Measurements from ENCODE around the gene ERC2. TPM values are rescaled to one million over a fixed set of nuclear protein-coding genes. Genes with fewer than 3 reads are reported as not detected.

ERC2 gene
- total RNA-seq, 2 donors from 2014 or later: 0.21 TPM; not detected in 1

DNA sequence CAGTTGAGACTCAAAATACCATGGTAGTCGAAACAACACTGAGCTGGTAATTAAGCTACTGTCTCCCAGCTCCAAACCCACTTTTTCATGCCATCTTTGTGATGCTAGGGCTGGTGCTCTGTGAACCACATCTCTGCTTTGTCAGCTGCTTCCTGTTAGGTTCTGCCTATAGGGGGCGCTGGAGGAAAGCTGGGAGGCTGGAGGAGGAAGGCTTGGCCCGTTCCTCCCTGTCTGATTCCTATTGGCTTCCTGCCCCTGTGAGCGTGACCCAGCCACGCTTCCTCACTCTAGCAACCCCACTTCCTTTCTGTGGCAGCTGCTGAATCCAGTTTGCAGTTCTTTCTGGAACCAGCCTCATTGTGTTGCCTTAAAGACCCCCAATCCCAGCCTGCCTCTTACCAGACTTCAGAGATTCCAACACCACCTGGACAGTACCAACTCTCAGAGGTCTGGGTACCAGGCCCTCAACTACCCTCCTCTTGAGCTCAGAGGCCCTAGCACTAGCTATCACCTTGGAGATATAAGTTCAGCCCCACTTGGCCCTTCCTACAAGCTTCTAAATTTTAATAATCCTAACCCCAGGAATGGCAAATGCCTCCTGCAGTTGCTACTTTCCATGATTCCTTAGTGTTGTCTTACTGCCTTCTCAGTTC is 120.9 kb downstream of the ERC2 start:
- H3K9me3 ChIP-seq (ENCODE audit: control insufficient read depth, low read length, poor library complexity, severe bottlenecking): no peaks in the 10 kb centered on the region
- DNase-seq (no peak), ATAC-seq (no peak)
- H3K27ac Mint-ChIP-seq: no peak overlapping the region
- no peaks in the 10 kb centered on the region for H3K4me1 Mint-ChIP-seq
- peaks cover 15% of the 10 kb centered on the region for H3K27me3 Mint-ChIP-seq
- no peaks in the 10 kb centered on the region for H3K36me3 Mint-ChIP-seq (ENCODE audit: low read depth)
- no peak overlapping the region for H3K4me3 Mint-ChIP-seq

GRCh38 chr3:56342475-56342874 is 125.8 kb downstream of the ERC2 start:
- H3K9me3 ChIP-seq (ENCODE audit: control insufficient read depth, low read length, poor library complexity, severe bottlenecking): no peaks in the 10 kb centered on the region
- DNase-seq: no peak
- H3K4me3 Mint-ChIP-seq: no peak overlapping the region
- H3K36me3 Mint-ChIP-seq (ENCODE audit: low read depth): peaks cover 2% of the 10 kb centered on the region
- ATAC-seq: no peak
- no peaks in the 10 kb centered on the region for H3K4me1 Mint-ChIP-seq
- no peak overlapping the region for H3K27ac Mint-ChIP-seq
- peaks cover 49% of the 10 kb centered on the region for H3K27me3 Mint-ChIP-seq

DNA sequence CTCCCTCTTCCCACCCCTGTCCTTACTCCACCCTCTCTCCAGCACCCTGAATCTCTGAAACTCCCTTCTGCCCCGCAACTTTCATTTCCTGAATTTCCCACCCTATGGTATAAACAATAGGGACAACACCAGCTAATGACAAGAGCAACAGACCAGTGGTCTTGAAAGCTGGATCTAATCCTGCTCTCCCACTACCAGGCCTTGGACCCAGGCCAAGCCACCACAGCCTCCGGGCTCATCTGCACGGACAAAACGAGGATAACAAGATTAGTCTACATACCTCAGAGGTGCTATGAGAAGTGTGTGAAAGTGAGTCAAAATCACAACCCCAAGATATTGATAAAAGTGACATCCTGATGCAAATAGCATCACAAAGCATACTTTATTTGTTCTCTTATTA is 128.6 kb downstream of the ERC2 start:
- H3K36me3 Mint-ChIP-seq (ENCODE audit: low read depth): peaks cover 2% of the 10 kb centered on the region
- ATAC-seq: no peak
- H3K27me3 Mint-ChIP-seq: peaks cover 63% of the 10 kb centered on the region

DNA sequence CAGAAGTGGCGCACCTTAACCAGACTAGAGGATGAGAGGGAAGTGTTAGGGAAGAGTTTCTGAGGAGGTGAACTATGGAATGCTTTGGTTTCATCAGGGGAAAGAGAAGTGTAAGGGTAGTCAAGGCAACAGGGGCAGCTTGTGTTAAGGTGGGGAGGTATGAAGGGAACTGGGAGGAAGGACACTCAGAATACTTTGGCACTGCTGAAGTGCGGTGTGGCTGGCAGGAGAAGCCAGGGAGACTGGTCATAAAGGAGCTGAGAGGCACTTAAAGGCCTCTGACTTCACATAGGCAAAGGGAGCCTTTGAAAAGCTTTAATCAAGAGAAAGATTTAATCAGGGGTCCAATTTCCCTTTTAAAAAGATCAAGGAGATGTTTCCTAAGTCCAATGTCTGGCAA is 129.0 kb downstream of the ERC2 start:
- no peaks in the 10 kb centered on the region for H3K4me1 Mint-ChIP-seq
- H3K4me3 Mint-ChIP-seq: no peak overlapping the region
- no peak for ATAC-seq
- no peak overlapping the region for H3K27ac Mint-ChIP-seq
- DNase-seq: no peak
- H3K9me3 ChIP-seq (ENCODE audit: control insufficient read depth, low read length, poor library complexity, severe bottlenecking): no peaks in the 10 kb centered on the region
- H3K27me3 Mint-ChIP-seq: peaks cover 59% of the 10 kb centered on the region
- peaks cover 2% of the 10 kb centered on the region for H3K36me3 Mint-ChIP-seq (ENCODE audit: low read depth)

More for the DNA sequence above, 128.6 kb downstream of the ERC2 start:
- Mint-ChIP-seq H3K27ac (no peak overlapping the region), H3K4me3 (no peak overlapping the region), H3K4me1 (no peaks in the 10 kb centered on the region)
- H3K9me3 ChIP-seq (ENCODE audit: control insufficient read depth, low read length, poor library complexity, severe bottlenecking): no peaks in the 10 kb centered on the region
- no peak for DNase-seq

DNA sequence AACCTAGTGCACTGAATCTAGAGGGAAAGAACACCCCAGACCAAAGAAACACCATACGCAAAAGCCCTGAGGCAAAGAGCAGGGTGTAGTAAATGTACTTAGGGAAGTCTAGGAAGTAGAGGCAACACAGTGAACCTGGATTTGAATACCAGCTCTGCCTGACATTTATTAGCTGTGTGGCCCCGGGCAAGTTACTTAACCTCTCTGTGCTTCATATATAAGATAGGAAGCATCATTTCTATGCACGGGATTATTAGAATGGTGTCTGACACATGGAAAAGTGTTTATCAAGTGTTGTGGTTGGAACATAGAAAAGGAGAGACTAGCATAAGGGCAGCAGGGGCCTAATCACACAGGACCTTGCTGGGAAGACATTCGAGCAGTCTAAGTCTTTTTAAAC is 132.2 kb downstream of the ERC2 start:
- H3K27ac Mint-ChIP-seq: no peak overlapping the region
- H3K9me3 ChIP-seq (ENCODE audit: control insufficient read depth, low read length, poor library complexity, severe bottlenecking): no peaks in the 10 kb centered on the region
- H3K27me3 Mint-ChIP-seq: peaks cover 62% of the 10 kb centered on the region
- no peak for ATAC-seq
- peaks cover 2% of the 10 kb centered on the region for H3K36me3 Mint-ChIP-seq (ENCODE audit: low read depth)
- no peak for DNase-seq
- H3K4me1 Mint-ChIP-seq: no peaks in the 10 kb centered on the region
- H3K4me3 Mint-ChIP-seq: no peak overlapping the region

- Mint-ChIP-seq H3K36me3 (ENCODE audit: low read depth) (peaks cover 2% of the 10 kb centered on the region), H3K27ac (no peak overlapping the region), H3K4me3 (no peak overlapping the region), H3K4me1 (peaks cover 2% of the 10 kb centered on the region), H3K27me3 (peaks cover 26% of the 10 kb centered on the region)
- DNase-seq: no peak
- no peak for ATAC-seq
- no peaks in the 10 kb centered on the region for H3K9me3 ChIP-seq (ENCODE audit: control insufficient read depth, low read length, poor library complexity, severe bottlenecking)
Measured at GRCh38 chr3:56324473-56324872, 143.8 kb downstream of the ERC2 start.

GRCh38 chr3:56323986-56324420 is 144.3 kb downstream of the ERC2 start:
- H3K4me1 Mint-ChIP-seq: peaks cover 2% of the 10 kb centered on the region
- H3K4me3 Mint-ChIP-seq: no peak overlapping the region
- H3K27ac Mint-ChIP-seq: no peak overlapping the region
- peaks cover 30% of the 10 kb centered on the region for H3K27me3 Mint-ChIP-seq
- H3K36me3 Mint-ChIP-seq (ENCODE audit: low read depth): peaks cover 2% of the 10 kb centered on the region
- DNase-seq (no peak), ATAC-seq (no peak)
- H3K9me3 ChIP-seq (ENCODE audit: control insufficient read depth, low read length, poor library complexity, severe bottlenecking): no peaks in the 10 kb centered on the region

DNA sequence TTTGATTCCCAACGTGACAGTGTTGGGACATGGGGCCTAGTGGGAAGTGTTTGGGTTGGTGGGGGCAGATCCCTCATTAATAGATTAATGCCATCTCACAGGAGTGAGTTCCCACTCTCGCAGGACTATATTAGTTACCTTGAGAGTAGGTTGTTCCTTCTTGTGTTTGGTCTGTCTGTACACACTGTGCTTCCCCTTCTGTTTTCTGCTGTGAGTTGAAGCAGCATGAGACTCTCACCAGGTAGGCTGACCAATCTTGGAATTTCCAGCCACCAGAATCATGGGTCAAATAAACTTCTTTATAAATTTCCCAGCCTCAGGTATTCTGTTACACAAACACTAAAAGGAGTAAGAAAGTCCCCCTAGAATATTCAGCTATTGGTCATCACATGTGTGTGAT is 145.4 kb downstream of the ERC2 start:
- Mint-ChIP-seq H3K27me3 (peaks cover 25% of the 10 kb centered on the region), H3K4me3 (no peak overlapping the region), H3K36me3 (ENCODE audit: low read depth) (no peaks in the 10 kb centered on the region), H3K27ac (no peak overlapping the region), H3K4me1 (peaks cover 2% of the 10 kb centered on the region)
- H3K9me3 ChIP-seq (ENCODE audit: control insufficient read depth, low read length, poor library complexity, severe bottlenecking): no peaks in the 10 kb centered on the region
- DNase-seq (no peak), ATAC-seq (no peak)

DNA sequence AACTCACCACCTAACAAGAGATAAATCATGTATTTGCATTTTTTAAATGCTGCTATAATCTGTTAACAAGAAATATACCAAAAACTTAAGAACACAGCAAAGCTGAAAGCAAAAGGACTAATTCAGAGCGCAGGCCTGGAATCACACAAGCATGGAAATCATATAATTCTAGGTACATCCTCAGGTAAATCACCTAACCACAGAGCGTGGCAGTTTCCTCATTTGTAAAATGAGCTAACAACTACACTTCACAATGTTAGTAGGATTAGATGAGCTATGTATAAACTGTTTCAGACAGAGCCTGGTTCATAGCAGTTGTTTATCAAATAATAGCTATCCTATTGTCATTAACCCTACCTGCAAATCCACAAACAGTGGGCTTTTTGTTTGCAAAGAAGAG is 146.4 kb downstream of the ERC2 start:
- no peak for DNase-seq
- H3K4me3 Mint-ChIP-seq: no peak overlapping the region
- H3K9me3 ChIP-seq (ENCODE audit: control insufficient read depth, low read length, poor library complexity, severe bottlenecking): no peaks in the 10 kb centered on the region
- H3K4me1 Mint-ChIP-seq: peaks cover 2% of the 10 kb centered on the region
- no peak overlapping the region for H3K27ac Mint-ChIP-seq
- peaks cover 20% of the 10 kb centered on the region for H3K27me3 Mint-ChIP-seq
- ATAC-seq: no peak
- H3K36me3 Mint-ChIP-seq (ENCODE audit: low read depth): no peaks in the 10 kb centered on the region

GRCh38 chr3:56321383-56321782 is 146.9 kb downstream of the ERC2 start:
- H3K27me3 Mint-ChIP-seq: peaks cover 15% of the 10 kb centered on the region
- no peak overlapping the region for H3K4me3 Mint-ChIP-seq
- H3K4me1 Mint-ChIP-seq: peaks cover 2% of the 10 kb centered on the region
- ATAC-seq: no peak
- H3K9me3 ChIP-seq (ENCODE audit: control insufficient read depth, low read length, poor library complexity, severe bottlenecking): no peaks in the 10 kb centered on the region
- no peak overlapping the region for H3K27ac Mint-ChIP-seq
- no peaks in the 10 kb centered on the region for H3K36me3 Mint-ChIP-seq (ENCODE audit: low read depth)
- DNase-seq: no peak

DNA sequence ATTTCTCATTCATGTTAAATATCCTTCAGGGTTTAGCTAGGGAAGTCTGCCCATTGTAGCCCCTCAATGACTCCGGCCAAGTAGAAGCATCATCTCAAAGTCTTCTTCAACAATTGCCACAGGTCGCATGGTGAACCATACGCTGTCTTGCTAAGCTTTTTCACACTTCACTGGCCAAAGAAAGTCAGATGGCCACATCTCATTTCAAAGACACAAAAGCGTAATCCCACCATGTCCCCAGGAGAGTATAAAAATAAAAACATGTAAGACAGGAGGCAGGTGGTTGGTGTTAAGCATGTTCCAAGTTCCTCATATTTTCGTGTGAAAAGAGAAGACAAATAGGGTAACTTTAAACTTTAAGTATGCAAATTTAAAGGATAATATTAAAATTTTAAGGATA is 147.4 kb downstream of the ERC2 start:
- H3K4me3 Mint-ChIP-seq: no peak overlapping the region
- H3K4me1 Mint-ChIP-seq: peaks cover 2% of the 10 kb centered on the region
- H3K9me3 ChIP-seq (ENCODE audit: control insufficient read depth, low read length, poor library complexity, severe bottlenecking): no peaks in the 10 kb centered on the region
- DNase-seq (no peak), ATAC-seq (no peak)
- H3K36me3 Mint-ChIP-seq (ENCODE audit: low read depth): no peaks in the 10 kb centered on the region
- H3K27me3 Mint-ChIP-seq: peaks cover 14% of the 10 kb centered on the region
- H3K27ac Mint-ChIP-seq: no peak overlapping the region

DNA sequence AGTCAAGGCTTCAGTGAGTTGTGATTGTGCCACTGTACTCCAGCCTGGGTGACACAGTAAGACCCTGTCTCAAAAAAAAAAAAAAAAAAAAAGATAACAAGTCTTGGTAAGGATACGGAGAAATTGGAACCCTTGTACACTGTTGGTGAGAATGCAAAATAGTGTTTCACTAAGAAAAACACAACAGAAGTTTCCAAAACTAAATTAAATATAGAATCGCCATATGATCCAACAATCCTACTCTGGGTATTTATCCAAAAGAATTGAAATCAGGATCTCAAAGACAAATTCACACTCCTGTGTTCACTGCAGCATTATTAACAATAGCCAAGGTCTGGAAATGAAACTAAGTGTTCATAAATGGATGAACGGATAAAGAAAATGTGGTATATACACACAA is 149.4 kb downstream of the ERC2 start:
- no peaks in the 10 kb centered on the region for H3K36me3 Mint-ChIP-seq (ENCODE audit: low read depth)
- H3K4me1 Mint-ChIP-seq: peaks cover 2% of the 10 kb centered on the region
- DNase-seq (no peak), ATAC-seq (no peak)
- H3K4me3 Mint-ChIP-seq: no peak overlapping the region
- no peak overlapping the region for H3K27ac Mint-ChIP-seq
- H3K27me3 Mint-ChIP-seq: peaks cover 15% of the 10 kb centered on the region
- H3K9me3 ChIP-seq (ENCODE audit: control insufficient read depth, low read length, poor library complexity, severe bottlenecking): no peaks in the 10 kb centered on the region

GRCh38 chr3:56316944-56317343 is 151.3 kb downstream of the ERC2 start:
- ATAC-seq (no peak), DNase-seq (no peak)
- peaks cover 20% of the 10 kb centered on the region for H3K27me3 Mint-ChIP-seq
- H3K36me3 Mint-ChIP-seq (ENCODE audit: low read depth): peaks cover 2% of the 10 kb centered on the region
- peaks cover 2% of the 10 kb centered on the region for H3K4me1 Mint-ChIP-seq
- no peak overlapping the region for H3K27ac Mint-ChIP-seq
- H3K4me3 Mint-ChIP-seq: no peak overlapping the region
- no peaks in the 10 kb centered on the region for H3K9me3 ChIP-seq (ENCODE audit: control insufficient read depth, low read length, poor library complexity, severe bottlenecking)

GRCh38 chr3:56314842-56315241 is 153.4 kb downstream of the ERC2 start:
- DNase-seq (no peak), ATAC-seq (no peak)
- Mint-ChIP-seq H3K4me3 (no peak overlapping the region), H3K27me3 (peaks cover 21% of the 10 kb centered on the region), H3K4me1 (no peaks in the 10 kb centered on the region), H3K36me3 (ENCODE audit: low read depth) (peaks cover 2% of the 10 kb centered on the region), H3K27ac (no peak overlapping the region)
- no peaks in the 10 kb centered on the region for H3K9me3 ChIP-seq (ENCODE audit: control insufficient read depth, low read length, poor library complexity, severe bottlenecking)

Measured in T-helper 17 cell (primary cell).